Kidney capillary endothelial cell (primary cell): ENCODE results near the gene HOXA9.

Source experiments
- DNase-seq: peaks from one replicate; pipeline ENCODE4 v3.0.0-alpha.2; 2018; ENCODE audit warnings: low spot score

Gene HOXA9

GRCh38 chr7:27112955-27113949 is 52.1 kb downstream of the HOXA9 start:
- peak; percentile 84 for DNase-seq
